Fibroblast of pulmonary artery (primary cell): ENCODE data around the gene C4orf50.

Experiments used
- DNase-seq: peaks from one replicate; pipeline ENCODE4 v3.0.0-alpha.2; 2010; ENCODE audit warnings: low read depth
- H3K4me3 ChIP-seq: replicated peaks from 2 replicates; pipeline ENCODE4 v1.5.1; 2011; ENCODE audit warnings: low read depth, mild to moderate bottlenecking, control low read depth, low read length, moderate library complexity
- CTCF ChIP-seq: IDR thresholded peaks from 2 replicates; pipeline ENCODE4 v1.5.1; 2011; ENCODE audit warnings: mild to moderate bottlenecking, control low read depth, low read length, inconsistent platforms; ENCODE audit errors: missing control alignments

The C4orf50 gene

GRCh38 chr4:6018331-6018730, at the start of gene C4orf50:
Gene C4orf50, minus strand, starts transcription at chr4:6018431.
- DNase-seq, result no peak
- no peak for TF ChIP-seq CTCF
- H3K4me3 ChIP-seq, result no peak within 1 kb of the TSS

DNA sequence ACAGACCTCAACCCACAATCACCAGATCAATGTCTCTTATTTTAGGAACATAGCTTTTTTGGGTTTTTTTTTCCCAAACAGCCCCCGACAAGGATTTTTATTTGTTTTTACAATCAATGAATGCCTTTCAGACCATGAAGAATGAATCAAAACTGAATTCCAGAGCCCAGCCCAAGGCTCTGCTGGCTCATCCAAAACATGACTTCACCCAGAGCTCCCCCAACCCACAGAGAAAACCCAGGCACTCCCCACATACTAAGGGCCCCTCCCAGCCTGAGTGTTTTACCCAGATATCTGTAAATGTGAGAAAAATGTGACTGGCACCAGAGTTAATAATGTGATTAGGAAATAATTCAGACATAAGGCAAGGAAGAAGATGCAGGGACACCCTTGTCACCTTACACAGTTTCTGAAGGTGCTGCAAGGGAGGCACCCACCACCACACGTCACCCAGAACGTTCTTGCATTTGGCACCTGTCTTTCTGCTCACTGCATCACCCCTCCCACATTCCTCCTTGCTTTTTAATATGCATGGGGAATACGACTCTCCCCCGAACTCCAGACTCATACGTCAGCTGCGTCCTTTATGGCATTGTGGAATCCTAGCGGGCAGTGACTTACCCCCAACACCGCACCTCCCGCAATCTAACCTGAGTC, 47.8 kb upstream of the C4orf50 start:
- DNase-seq, result no peak
- no peak for TF ChIP-seq CTCF
- no peak overlapping the region for H3K4me3 ChIP-seq

DNA sequence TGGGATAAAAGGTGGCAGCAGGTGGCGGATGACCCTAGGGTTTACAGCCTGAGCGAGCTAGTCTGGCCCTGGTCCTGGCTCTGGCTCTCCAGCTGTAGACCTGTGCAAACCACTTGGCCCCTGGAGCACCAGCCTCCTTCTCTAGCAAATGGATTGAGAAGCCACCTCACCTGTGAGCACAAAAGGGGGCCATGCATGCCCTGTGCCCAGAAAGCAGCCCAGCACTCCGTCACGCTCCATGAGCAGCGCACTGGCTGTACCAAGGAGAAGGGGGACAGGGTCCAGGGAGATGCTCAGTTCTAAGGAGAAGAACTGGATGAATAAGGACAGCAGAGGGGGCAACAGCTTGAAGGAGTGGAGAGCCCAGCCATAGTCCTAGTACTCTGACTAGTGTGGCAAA, 46.9 kb upstream of the C4orf50 start:
- TF ChIP-seq CTCF, result no peak
- no peak overlapping the region for H3K4me3 ChIP-seq
- DNase-seq, result no peak

DNA sequence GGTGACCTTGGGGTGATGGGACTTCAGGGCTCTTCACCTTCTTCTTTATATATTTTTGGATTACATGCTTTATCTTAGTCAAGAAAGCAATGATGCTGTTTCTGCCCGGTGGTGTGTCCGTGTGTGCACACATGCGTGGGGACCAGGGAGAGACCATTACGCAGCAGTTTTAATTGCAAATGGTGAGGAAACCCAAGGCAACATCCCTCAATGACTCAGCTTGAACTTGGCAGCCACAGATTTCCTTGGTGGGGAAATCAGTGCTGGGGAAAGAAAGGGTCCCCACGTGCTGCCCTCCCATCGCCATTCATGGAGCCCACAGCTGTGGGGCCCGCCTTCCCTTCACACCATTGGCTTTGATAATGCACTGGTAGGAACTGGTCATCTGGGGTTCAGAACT, 46.2 kb upstream of the C4orf50 start:
- H3K4me3 ChIP-seq, result no peak overlapping the region
- TF ChIP-seq CTCF, result no peak
- DNase-seq, result no peak

- no peak overlapping the region for H3K4me3 ChIP-seq
- no peak for TF ChIP-seq CTCF
- DNase-seq, result no peak
These were observed 45.5 kb upstream of the C4orf50 start for GRCh38 chr4:6063684-6064083.

- TF ChIP-seq CTCF, result no peak
- no peak for DNase-seq
- no peak overlapping the region for H3K4me3 ChIP-seq
These were observed 43.9 kb upstream of the C4orf50 start for GRCh38 chr4:6062133-6062532.

DNA sequence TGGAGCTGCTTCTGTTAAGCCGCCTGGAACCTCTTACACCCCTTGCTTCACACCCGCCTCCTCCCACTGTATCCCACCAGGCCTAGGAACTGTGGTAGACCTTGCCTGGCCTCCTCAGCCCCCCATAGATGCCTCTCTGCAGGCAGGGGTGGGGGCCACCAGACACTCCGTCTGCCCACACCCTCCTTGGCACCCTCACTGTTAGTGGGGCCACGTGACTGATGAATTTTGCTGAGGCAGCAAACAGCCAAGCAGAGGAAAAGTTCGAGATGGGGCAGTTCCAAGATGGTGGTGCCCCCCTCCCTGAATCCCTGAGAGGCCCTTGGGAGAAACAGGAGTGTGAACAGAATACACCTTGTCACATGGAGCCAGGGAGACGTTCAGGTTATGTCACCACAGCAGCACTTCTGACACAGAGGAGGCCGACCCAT, 41.2 kb upstream of the C4orf50 start:
- no peak for DNase-seq
- no peak for TF ChIP-seq CTCF
- H3K4me3 ChIP-seq, result no peak overlapping the region
